Activated CD8-positive, alpha-beta memory T cell treated with anti-CD3 and anti-CD28 coated beads, Interleukin-2, amount 50 U/mL, for 1 hour (primary cell): Measurements from ENCODE around the gene PCBP3.
"Not testable (repeated sequence)": the region's sequence is repeated elsewhere in the genome, so short reads cannot be mapped to it uniquely, and the experiment has no call there.

Experiments used
- DNase-seq: peaks from one replicate; pipeline ENCODE4 v3.0.0-alpha.2; 2020; ENCODE audit errors: extremely low read depth

The PCBP3 gene

GRCh38 chr21:45678790-45679189 lies 35.3 kb downstream of the PCBP3 start:
- DNase-seq = not testable (repeated sequence)

DNA sequence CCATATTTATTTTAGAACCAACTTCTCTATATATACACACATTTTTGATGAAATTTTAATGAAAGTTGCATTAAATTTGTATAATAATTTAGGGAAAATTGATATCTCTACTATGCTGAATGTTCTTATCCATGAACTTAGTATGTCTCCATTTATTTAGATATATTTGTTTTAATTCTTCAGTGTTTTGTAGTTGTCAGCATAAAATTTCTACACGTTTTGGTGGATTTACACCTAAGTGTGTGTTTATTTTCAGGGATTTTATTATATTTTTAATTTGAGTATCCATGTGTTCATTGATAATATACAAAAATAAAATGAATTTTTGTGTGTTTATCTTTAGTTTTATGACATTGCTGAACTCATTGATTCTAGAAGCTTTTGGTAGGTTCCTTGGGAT lies 36.7 kb downstream of the PCBP3 start:
- no peak for DNase-seq

DNA sequence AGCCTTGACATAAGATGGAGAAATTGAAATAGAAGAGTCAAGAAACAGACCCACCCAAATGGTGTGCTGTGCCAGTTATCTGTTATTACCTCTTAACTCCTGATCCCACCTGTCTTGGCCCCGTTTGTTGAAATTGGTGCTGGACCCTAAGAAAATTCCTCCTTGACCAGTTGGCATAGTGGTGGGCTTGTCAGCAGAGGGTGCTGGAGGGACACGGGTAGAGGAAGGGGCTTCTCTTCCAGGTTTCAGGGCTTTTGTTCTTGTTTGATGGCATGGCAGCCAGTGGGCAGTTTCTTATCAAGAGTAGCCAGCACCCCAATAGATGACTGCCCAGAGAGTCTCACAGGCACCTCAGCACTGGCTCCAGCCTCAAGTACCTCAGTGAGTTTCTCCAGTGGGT lies 51.6 kb downstream of the PCBP3 start:
- no peak for DNase-seq

DNA sequence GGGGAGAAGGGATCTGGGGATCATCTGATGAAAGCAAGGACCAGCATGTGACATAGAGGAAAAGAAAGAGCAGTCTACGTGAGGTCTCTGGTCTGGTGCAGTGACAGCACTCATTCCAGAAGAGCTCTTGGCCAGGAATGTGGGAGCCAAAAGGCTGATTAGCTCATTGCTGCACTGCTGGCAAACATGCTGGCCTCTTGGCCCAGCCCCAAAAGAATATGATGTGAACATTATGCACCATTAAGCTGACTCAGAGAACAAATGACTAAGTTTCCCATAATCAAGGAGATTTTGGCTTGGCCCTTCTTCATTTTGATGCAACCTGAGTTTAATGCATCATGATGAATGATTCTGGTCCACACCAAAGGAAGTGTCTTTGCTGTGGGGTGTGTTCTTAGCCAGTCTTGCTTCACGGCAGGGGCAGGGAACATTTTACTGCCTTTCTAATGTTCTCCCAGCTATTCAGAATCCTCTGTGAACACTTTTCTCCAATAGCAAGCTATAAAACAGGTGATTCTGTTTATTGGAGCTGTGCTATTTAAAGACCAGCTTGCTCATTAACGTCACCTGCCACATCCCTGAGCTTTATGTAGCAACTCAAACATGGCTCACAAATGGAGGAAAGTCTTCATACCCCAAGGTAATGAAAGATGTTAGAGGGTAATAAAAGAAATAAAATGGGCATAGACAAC lies 55.1 kb downstream of the PCBP3 start:
- DNase-seq = no peak

- DNase-seq = no peak
These were observed 55.9 kb downstream of the PCBP3 start for GRCh38 chr21:45699251-45699942.

GRCh38 chr21:45699966-45700365 lies 56.4 kb downstream of the PCBP3 start:
- no peak for DNase-seq

- no peak for DNase-seq
These were observed 56.9 kb downstream of the PCBP3 start for GRCh38 chr21:45700461-45700860.

DNA sequence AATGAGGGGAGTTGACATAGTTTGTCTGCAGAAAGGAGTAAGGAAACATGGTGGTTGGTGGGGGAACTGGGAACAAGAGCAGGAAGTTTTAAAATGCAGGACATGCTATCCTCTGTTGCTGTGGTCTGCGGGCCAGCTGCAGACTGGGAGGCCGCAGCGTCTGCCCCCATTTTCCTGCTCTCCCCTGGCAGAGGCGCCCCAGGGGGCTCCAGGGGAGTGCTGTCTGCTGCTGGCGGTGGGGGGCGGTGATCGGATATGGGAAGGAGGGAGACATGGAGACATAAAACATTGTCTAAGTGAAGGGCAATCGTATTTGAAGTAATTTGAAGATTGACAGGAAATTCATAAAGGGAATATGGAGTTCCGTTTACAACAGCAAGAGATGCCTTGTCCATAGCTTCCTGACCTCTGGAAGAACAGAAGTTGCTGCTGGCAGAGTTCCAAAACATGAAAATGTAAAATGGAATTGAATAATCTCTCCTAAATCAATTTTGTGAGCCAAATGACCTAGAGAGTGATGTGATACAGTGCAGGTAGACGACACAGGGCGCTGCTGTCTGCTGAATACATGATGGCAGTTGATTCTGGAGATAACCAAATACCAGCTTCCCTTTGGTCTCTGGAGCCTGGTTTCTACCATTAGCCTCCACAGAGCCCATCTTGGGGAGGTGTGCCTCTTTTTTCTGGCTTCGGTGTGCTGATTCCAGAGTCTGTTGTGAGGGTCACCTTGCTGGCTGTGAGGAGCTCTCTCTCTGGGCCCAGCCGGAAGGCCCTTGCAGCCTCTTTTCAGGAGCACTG lies 61.0 kb downstream of the PCBP3 start:
- DNase-seq = no peak

DNA sequence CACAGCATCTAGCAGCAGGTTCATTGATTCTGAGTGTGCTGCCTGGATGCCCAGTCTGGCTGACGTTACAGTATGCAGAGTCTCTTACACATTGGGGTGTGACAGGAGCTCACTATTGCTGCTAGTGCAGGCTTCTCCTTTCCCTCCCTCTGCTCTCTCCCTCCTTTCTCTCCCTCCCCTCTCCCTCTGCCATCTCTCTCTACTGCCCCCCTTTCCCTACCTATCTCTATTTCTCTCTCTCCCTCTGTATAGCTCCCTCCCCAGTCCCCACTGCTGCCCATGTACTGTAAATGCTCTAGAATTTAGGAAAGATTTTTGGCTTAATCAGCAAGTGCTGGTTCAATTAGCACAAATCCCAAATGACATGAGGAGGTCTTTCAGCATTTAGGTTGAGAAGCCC lies 62.8 kb downstream of the PCBP3 start:
- DNase-seq = no peak

GRCh38 chr21:45709173-45709572 lies 65.6 kb downstream of the PCBP3 start:
- no peak for DNase-seq

- DNase-seq = no peak
These were observed 66.3 kb downstream of the PCBP3 start for GRCh38 chr21:45709696-45710268.

DNA sequence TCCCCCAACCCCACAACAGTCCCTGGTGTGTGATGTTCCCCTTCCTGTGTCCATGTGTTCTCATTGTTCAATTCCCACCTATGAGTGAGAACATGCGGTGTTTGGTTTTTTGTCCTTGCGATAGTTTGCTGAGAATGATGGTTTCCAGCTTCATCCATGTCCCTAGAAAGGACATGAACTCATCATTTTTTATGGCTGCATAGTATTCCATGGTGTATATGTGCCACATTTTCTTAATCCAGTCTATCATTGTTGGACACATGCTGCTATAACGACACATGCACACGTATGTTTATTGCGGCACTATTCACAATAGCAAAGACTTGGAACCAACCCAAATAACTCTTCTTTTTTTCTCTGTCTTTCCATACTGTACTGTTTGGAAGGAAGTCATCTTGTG lies 66.8 kb downstream of the PCBP3 start:
- DNase-seq = not testable (repeated sequence)

- no peak for DNase-seq
These were observed 70.1 kb downstream of the PCBP3 start for GRCh38 chr21:45713613-45714012.

DNA sequence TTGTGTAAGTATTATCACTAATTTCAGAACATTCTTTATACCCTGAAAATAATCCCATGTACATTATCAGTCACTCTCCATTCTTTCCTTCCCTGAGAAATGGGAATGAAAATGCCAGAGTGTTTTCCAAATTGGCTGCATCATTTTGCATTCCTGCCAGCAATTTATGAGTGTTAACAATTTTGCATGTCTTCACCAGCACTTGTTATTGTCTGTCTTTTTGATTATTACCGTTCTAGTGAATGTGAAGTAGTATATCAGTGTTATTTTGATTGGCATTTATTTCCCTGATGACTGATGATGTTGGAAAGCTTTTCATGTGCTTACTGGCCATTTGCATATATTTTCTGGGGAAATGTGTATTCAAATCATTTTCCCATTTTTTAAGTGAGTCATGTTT lies 71.9 kb downstream of the PCBP3 start:
- DNase-seq = no peak

- DNase-seq = no peak
These were observed 74.9 kb downstream of the PCBP3 start for GRCh38 chr21:45718413-45718812.

GRCh38 chr21:45719177-45719802 lies 75.8 kb downstream of the PCBP3 start:
- no peak for DNase-seq

- not testable (repeated sequence) for DNase-seq
These were observed 76.7 kb downstream of the PCBP3 start for GRCh38 chr21:45720204-45720603.

DNA sequence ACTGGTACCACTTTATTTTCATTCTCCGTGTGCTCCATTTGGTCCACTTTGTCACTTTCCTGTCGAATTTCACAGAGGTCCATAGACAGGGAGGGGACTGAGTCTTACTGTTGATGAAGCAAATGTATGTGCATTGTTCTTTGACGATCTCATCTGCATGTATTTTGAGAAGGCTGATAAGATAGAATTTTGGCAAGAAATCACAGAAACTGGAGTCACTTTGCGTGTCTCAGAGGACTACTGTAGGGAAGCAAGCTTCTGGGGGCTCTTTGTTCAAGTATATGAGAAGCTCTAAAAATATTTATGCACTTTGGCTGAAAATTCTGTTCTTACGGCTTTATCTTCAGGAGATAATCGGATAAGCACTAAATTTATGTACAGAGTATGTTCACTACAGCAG lies 78.1 kb downstream of the PCBP3 start:
- no peak for DNase-seq

GRCh38 chr21:45723049-45723958 lies 79.8 kb downstream of the PCBP3 start:
- no peak for DNase-seq

DNA sequence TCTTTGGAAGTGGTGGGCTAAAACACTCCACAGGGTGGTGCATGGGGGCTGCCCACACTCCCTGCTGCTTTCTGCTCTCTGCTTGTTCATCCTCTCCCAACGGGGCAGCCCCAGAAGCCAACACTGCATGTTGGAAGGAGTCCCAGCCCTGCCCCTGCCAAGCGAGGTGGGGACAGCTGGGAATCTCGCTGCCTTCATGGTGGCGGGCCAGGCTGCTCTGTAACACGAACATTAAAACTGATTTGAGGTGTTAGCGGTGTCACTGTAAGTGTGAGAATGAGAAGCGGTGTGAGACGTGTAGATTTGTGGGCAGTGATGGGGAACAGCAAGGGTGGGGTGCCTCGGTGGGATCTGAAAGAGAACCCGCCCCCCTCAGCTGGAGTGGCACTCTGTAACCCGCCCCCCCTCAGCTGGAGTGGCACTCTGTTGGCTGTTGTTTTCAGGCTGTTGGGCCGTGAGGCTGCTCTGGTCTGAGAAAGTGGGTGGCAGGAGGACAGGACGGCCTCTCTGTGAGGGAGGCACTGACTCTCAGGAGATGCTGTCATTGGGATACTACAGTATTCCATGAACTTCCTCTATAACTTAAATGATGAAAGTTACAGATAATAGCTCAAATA lies 80.9 kb downstream of the PCBP3 start:
- DNase-seq = no peak
